ENCODE results near the gene PROX2.

The PROX2 gene

DNA sequence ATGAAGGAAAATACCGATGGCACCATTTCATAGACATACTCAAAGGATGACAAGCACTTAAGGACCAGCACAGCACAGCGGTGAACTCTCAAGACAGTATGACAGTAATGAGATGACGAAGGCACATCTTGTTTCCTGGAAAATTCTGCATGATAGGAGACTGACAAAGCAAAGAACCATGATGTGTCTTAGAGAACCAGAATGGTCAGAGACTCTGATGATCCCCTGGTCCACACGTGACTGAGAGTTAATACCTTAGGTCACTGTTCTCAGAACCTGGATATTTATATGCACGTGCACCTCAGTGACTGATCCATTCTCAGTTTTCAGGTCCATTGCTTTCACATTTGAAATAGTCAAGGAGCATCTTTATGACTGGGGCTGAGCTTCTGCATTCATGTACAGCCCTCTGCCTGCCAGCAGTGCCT is 35.3 kb downstream of the PROX2 start:
- DNase-seq, result no peak

DNA sequence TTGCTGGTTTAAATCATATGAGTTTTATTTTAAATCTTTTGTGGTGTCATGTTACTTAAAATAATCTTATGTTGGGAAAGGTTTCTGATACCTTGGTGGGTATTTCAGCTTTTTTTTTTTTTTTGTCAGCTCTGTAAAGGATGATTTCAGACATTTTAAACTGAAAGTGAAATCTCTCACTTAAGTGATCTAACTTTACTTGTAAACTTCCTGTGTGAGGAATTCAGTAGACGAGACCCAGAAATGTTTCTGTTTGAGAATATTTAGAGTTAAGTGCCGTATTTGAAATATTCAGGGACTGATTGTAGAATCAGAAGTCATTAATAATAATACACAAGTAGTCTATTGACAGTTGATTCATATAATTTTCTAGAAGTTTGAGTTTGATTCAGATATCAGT is 37.8 kb downstream of the PROX2 start:
- DNase-seq, result no peak

DNA sequence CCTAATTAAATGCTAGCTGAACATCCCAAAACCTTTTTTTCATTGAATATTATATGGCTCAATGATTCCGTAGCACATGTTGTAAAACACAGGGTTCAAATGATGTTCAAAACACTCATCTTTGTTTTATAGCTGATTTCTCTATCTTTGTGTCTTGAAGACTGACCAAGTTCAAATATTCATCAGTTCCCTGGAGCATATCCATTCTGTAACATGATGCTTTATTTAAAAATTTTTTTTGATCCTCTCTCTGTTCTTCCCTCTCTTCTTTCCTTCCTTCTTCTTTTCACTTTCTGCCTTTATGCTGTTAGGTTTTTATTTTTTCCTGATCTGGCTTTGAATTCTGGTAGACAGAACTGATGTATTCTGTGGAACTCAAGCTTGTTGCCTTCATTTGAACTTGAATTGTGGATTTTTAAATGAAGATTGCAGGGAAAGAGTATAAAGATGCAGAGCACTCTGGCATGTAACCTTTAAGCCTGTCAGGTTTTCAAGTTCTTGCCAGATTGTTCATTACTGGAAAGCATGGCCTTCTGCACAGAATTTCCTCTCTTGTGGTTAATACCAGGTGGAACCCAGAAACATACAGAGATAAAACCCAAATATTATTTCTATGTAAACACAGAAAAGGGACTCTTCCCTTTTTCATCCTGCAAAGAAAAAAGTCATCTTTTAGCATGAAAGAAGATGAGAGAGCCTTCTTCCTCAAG is 39.5 kb downstream of the PROX2 start:
- DNase-seq, result no peak

DNA sequence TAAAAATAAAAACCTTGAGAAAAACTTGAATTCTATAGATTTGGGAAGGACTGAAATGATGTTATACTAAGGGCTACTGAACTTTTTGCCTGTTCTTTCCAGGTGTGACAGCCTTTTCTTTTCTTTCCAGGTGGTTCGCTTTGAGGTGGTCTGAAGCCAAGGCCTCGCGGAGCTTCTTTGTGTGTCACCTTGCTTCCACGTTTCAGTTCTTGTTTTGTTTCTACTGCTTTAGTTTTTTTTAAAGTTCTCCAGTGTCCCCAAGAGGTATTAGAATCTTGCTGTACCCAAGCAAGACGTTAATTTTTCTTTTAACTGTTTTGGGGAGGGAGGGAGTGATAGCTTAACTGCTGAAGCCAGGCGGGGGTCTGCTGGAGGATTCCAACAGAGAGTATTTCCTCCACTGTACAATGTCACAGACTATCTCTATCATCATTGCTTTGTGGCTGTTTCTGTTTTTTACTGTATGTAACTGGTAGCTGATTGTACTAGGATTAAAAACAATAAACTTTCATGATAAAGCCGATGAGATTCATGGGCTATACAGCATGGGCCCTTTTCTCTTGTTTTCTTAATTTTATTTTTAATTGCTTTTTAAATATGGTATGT is 40.2 kb downstream of the PROX2 start:
- DNase-seq, result no peak

DNA sequence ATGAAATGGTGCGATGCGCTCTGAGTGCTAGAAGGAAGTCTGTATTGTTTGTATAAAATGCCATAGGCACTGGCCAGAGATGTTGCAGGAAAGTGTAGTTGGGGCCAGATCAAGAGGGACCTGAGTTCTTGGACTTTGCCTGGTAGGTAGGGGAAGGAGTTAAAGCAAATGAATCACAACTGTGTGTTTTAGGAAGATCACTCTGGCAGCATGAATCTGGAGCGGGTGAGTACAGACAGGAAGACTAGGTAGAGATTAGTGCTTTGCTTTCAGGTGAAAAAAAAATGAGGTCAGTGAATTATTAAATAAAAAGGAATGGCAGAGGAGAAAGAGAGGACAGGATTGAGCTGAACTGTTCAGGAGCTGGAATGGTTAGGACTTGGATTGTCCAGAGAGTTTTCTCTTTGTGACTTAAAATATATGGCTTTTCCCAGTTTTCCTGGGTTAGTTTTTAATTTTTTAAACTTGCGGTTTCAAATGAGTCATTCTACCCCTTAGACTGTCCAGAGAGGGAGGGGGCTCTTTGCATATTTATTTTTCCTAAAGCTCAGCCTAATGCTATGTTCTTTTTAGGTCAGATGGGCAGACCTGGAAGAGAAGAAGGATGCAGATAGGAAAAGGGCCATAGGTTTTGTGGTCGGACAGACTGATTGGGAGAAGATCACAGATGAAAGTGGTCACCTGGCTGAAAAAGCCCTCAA is 41.1 kb downstream of the PROX2 start:
- DNase-seq, result no peak

DNA sequence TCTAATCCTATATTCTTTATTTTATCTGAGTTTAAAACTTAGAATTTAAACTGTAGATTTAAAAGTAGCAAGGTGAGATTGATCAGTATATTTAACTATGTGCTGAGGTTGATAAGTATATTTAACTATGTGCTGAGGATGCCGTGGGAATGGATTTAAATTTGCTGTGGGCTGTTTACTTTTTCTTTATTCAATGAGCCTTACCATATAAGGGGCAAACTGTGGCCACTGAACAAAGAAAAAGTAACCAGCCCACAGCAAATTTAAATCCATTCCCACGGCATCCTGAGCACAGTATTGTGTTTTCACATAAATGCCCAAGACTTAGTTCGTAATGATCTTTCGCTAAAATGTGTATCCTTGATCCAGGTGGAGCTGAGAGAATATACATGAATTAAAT is 43.1 kb downstream of the PROX2 start:
- DNase-seq, result no peak

DNA sequence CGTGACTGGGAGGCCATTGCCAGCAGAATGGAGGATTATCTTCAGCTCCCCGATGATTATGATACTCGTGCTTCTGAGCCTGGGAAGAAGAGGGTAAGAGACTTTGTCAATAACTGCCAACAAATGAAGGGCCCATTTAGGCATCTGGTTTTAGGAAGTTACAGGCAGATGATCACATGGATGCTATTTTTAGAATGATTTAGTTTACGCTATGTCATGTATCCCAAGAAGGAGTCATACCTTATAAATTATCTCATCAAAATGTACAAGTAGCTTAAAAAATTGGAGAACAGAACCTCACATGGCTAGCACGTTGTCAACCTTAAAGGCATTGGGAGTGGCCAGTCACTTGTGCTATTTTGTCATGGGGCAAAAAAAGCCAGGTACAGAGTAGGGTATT is 46.7 kb downstream of the PROX2 start:
- DNase-seq, result no peak

DNA sequence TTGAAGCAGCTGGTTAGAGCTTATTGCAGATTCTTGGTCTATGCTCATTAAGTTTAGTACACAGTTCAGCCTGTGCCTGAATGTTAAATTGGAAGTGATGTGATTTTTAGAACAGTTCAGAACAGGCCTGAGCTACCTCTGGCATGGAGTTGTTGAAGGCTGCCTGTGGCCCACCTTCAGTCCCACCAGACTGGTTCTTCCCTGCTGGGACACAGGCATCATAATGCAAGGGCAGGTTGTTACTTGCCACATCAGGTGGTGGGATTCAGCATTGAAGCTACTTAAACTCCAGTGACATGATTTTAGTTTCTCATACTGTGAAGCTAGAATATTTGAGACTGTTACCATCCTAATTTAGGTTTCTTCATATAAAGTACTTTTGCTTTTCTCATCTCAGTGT is 49.4 kb downstream of the PROX2 start:
- no peak for DNase-seq
